WTC11 (cell line): Measurements from ENCODE around the gene KRT7. TPM values are rescaled to one million over a fixed set of nuclear protein-coding genes. Genes with fewer than 3 reads are reported as not detected.

Experiments used
- ATAC-seq: fragments of 200-7000 bp; cut with Tn5 transposase; 2 replicates; pipeline ENCODE4 v1.10.0; 2021; ENCODE audit warnings: mild to moderate bottlenecking, moderate library complexity
- CTCF ChIA-PET: fragments of 300-600 bp; sonication (Branson Sonifier 250); formaldehyde crosslinking; loops from one replicate; lab custom pipeline; 2021; ENCODE audit warnings: antibody characterized with exemption; lab: Charles Lee
- POLR2A ChIA-PET: fragments of 350-600 bp; sonication (Branson Sonifier 250); formaldehyde crosslinking; loops from one replicate; lab custom pipeline; 2021; ENCODE audit warnings: antibody characterized with exemption; lab: Charles Lee
- DNase-seq: peaks from one replicate; pipeline ENCODE4 v3.0.0; 2021; ENCODE audit warnings: low spot score
- H3K27ac Mint-ChIP-seq: 2 replicates; pipeline ENCODE4 v1.8.0; 2021; ENCODE audit warnings: mixed read lengths
- H3K27me3 Mint-ChIP-seq: 2 replicates; pipeline ENCODE4 v1.8.0; 2021; ENCODE audit warnings: low read depth, mild to moderate bottlenecking, moderate library complexity, mixed read lengths
- H3K36me3 Mint-ChIP-seq: 2 replicates; pipeline ENCODE4 v1.8.0; 2021; ENCODE audit warnings: mixed read lengths
- H3K4me1 Mint-ChIP-seq: 2 replicates; pipeline ENCODE4 v1.8.0; 2022; ENCODE audit warnings: mixed read lengths
- H3K4me3 Mint-ChIP-seq: 2 replicates; pipeline ENCODE4 v1.8.0; 2021; ENCODE audit warnings: mild to moderate bottlenecking, moderate library complexity, mixed read lengths
- H3K9me3 Mint-ChIP-seq: 2 replicates; pipeline ENCODE4 v1.8.0; 2021; ENCODE audit warnings: mixed read lengths
- AFF4 ChIP-seq: sonication (generic); formaldehyde crosslinking; IDR thresholded peaks from 2 replicates; pipeline ENCODE4 v1.8.1; 2023; ENCODE audit warnings: mild to moderate bottlenecking, missing genetic modification reagents, borderline replicate concordance
- AR ChIP-seq: fragments of 250-450 bp; sonication (Bioruptor Pico); IDR thresholded peaks from 2 replicates; pipeline ENCODE4 v1.9.0; 2021; ENCODE audit warnings: mild to moderate bottlenecking
- ATF2 ChIP-seq: sonication (generic); formaldehyde crosslinking; IDR thresholded peaks from 2 replicates; pipeline ENCODE4 v1.8.1; 2022; ENCODE audit warnings: low read depth, missing genetic modification reagents, borderline replicate concordance
- ATF3 ChIP-seq: sonication (generic); formaldehyde crosslinking; conservative IDR thresholded peaks from 2 replicates; pipeline ENCODE4 v1.8.1; 2022; ENCODE audit warnings: mild to moderate bottlenecking, missing genetic modification reagents
- ATF6 ChIP-seq: sonication (generic); formaldehyde crosslinking; IDR thresholded peaks from 2 replicates; pipeline ENCODE4 v1.8.1; 2023; ENCODE audit warnings: mild to moderate bottlenecking, missing genetic modification reagents
- CBFB ChIP-seq: sonication (generic); formaldehyde crosslinking; IDR thresholded peaks from 2 replicates; pipeline ENCODE4 v1.8.1; 2022; ENCODE audit warnings: mild to moderate bottlenecking, low read depth, missing genetic modification reagents
- CDX4 ChIP-seq: fragments of 250-450 bp; sonication (Bioruptor Pico); IDR thresholded peaks from 2 replicates; pipeline ENCODE4 v1.9.0; 2021; ENCODE audit warnings: moderate library complexity, mild to moderate bottlenecking, inconsistent platforms, borderline replicate concordance
- CTCF ChIP-seq: fragments of 200-600 bp; IDR thresholded peaks from 2 replicates; pipeline ENCODE4 v1.8.0; 2022; ENCODE audit warnings: antibody characterized with exemption
- E2F5 ChIP-seq: sonication (generic); formaldehyde crosslinking; IDR thresholded peaks from 2 replicates; pipeline ENCODE4 v1.8.1; 2022; ENCODE audit warnings: mild to moderate bottlenecking, moderate library complexity, missing genetic modification reagents
- ESRRA ChIP-seq: sonication (generic); formaldehyde crosslinking; IDR thresholded peaks from 2 replicates; pipeline ENCODE4 v1.8.1; 2022; ENCODE audit warnings: mild to moderate bottlenecking, missing genetic modification reagents, borderline replicate concordance
- FOXK1 ChIP-seq: sonication (generic); formaldehyde crosslinking; IDR thresholded peaks from 2 replicates; pipeline ENCODE4 v1.8.0; 2022; ENCODE audit warnings: mild to moderate bottlenecking, moderate library complexity, missing genetic modification reagents
- MXD4 ChIP-seq: fragments of 250-450 bp; sonication (Bioruptor Pico); IDR thresholded peaks from 2 replicates; pipeline ENCODE4 v1.8.0; 2021; ENCODE audit warnings: mild to moderate bottlenecking, moderate library complexity, borderline replicate concordance
- PRRX2 ChIP-seq: fragments of 250-450 bp; sonication (Bioruptor Pico); IDR thresholded peaks from 2 replicates; pipeline ENCODE4 v1.8.0; 2021; ENCODE audit warnings: mild to moderate bottlenecking
- RELA ChIP-seq: sonication (generic); formaldehyde crosslinking; IDR thresholded peaks from 2 replicates; pipeline ENCODE4 v1.8.1; 2022; ENCODE audit warnings: missing genetic modification reagents, mild to moderate bottlenecking, borderline replicate concordance
- USF1 ChIP-seq: sonication (generic); formaldehyde crosslinking; IDR thresholded peaks from 2 replicates; pipeline ENCODE4 v1.8.0; 2022; ENCODE audit warnings: mild to moderate bottlenecking, missing genetic modification reagents
- ZNF219 ChIP-seq: sonication (generic); formaldehyde crosslinking; IDR thresholded peaks from 2 replicates; pipeline ENCODE4 v1.8.0; 2023; ENCODE audit warnings: missing genetic modification reagents, mild to moderate bottlenecking, borderline replicate concordance
- ZNF232 ChIP-seq: sonication (generic); formaldehyde crosslinking; IDR thresholded peaks from 2 replicates; pipeline ENCODE4 v1.8.0; 2022; ENCODE audit warnings: mild to moderate bottlenecking, missing genetic modification reagents
- ZNF281 ChIP-seq: sonication (generic); formaldehyde crosslinking; IDR thresholded peaks from 2 replicates; pipeline ENCODE4 v1.8.0; 2023; ENCODE audit warnings: mild to moderate bottlenecking, missing genetic modification reagents
- ZNF416 ChIP-seq: fragments of 250-450 bp; sonication (Bioruptor Pico); IDR thresholded peaks from 2 replicates; pipeline ENCODE4 v1.9.0; 2021; ENCODE audit warnings: mild to moderate bottlenecking, inconsistent platforms
- total RNA-seq: library from RNA; stranded (reverse); gene quantifications from 3 replicates; pipeline ENCODE4 v1.2.3, GENCODE V29; 2021

Gene KRT7
- total RNA-seq, 1 experiment from 2014 or later, result 10.6 TPM

- TF ChIP-seq ZNF281 (CRISPR knock-in tag) (no peak), CDX4 (no peak), ESRRA (CRISPR knock-in tag) (no peak), CTCF (no peak), ZNF219 (CRISPR knock-in tag) (no peak), RELA (CRISPR knock-in tag) (no peak), ATF3 (CRISPR knock-in tag) (no peak), AR (no peak), FOXK1 (CRISPR knock-in tag) (no peak), ATF2 (CRISPR knock-in tag) (no peak)
These were observed 49.5 kb upstream of the KRT7 start (continued) for GRCh38 chr12:52183544-52183910.

- no peak for ATAC-seq
- peaks cover 32% of the 10 kb centered on the region for H3K4me1 Mint-ChIP-seq
- CTCF ChIA-PET, result interaction anchor here (1.0 to 9.9 kb wide), 6 partner anchors 12 to 38 kb away, joined by 6 to 53 read pairs (median 18); no protein-coding TSS in a partner anchor
- TF ChIP-seq ATF6 (CRISPR knock-in tag) (no peak), USF1 (CRISPR knock-in tag) (no peak), AFF4 (no peak), ZNF232 (no peak), CBFB (CRISPR knock-in tag) (no peak), PRRX2 (CRISPR knock-in tag) (no peak), ZNF416 (no peak), E2F5 (CRISPR knock-in tag) (no peak), MXD4 (CRISPR knock-in tag) (no peak)
These were observed 49.1 kb upstream of the KRT7 start for GRCh38 chr12:52183971-52184370.

More at GRCh38 chr12:52183971-52184370, 49.1 kb upstream of the KRT7 start:
- Mint-ChIP-seq H3K27me3 (no peaks in the 10 kb centered on the region), H3K4me3 (no peak overlapping the region), H3K27ac (no peak overlapping the region), H3K36me3 (no peaks in the 10 kb centered on the region), H3K9me3 (no peaks in the 10 kb centered on the region)
- no peak for DNase-seq
- POLR2A ChIA-PET, result no interaction called here
